Measurements from ENCODE around the gene REEP1. TPM values are rescaled to one million over a fixed set of nuclear protein-coding genes. Genes with fewer than 3 reads are reported as not detected.

Gene REEP1, protein sequence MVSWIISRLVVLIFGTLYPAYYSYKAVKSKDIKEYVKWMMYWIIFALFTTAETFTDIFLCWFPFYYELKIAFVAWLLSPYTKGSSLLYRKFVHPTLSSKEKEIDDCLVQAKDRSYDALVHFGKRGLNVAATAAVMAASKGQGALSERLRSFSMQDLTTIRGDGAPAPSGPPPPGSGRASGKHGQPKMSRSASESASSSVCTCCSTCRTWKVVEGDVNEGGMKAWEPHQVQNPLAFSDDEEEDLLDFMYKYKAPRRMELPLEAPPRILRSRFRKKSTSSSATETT
- polyA plus RNA-seq, result 1 to 10 TPM; 2.6 to 2.9 TPM

DNA sequence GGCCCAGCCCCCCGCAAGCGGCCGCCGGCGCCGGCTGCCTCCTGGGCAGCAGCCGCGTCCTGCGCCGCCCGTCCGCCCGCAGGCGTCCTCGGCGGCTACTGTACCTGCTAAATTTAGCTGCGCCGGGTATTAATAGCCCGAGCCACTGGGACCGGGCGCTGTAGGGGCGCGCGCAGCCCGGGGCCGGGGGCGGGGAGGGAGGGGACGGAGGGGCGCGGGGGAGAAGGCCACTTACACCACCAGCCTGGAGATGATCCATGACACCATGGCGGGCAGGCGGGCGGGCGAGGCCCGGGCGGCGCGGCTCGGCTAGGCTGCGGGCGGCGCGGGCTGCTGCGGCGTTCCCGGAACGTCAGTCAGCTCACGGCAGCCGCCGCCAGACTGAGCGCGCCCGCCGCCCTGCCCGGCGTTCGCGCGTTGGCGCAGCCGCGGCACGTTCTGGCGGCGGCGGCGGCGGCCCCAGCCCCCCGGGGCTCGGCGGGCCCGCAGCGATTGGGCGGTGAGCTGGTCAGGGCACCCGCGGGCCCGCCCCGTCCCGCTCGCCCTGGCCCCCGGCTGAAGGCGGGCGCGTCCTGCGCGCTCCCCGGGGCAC is at the start of gene REEP1:
REEP1 (minus strand) TSS at position 383 of the 592 bp plus-strand sequence; CDS start at position 267, 116 bp downstream.
- Histone ChIP-seq H3K4me1 (ENCODE audit: control insufficient read depth in 2 of 2, insufficient read depth in 2 of 2, low read length in 1 of 2) (peaks cover 4 to 7% of the 10 kb centered on the region in 2 donors), H3K27me3 (ENCODE audit: control insufficient read depth in 1 of 2, insufficient read depth in 2 of 2, low read length in 2 of 2) (peaks cover 0 to 2% of the 10 kb centered on the region in 2 donors), H3K4me3 (ENCODE audit: low read depth in 1 of 2, low read length in 2 of 2) (peak within 1 kb of the TSS; percentile 37 to 55), H3K27ac (ENCODE audit: low read depth in 2 of 2, low read length in 1 of 2) (peak within 1 kb of the TSS in 1 of 2 donors; percentile 14), H3K9me3 (ENCODE audit: control insufficient read depth in 2 of 2, insufficient read depth in 1 of 2, low read depth in 1 of 2, low read length in 1 of 2) (no peaks in the 10 kb centered on the region), H3K36me3 (ENCODE audit: control insufficient read depth in 2 of 2, insufficient read depth in 2 of 2, low read length in 1 of 2) (no peaks in the 10 kb centered on the region)
- 0 to 1% methylated on average over 78 to 87 of the region's 87 CpGs for WGBS, 2 donors

GRCh38 chr2:86383844-86384243 is 46.4 kb upstream of the REEP1 start:
- Histone ChIP-seq H3K27me3 (ENCODE audit: control insufficient read depth in 1 of 2, insufficient read depth in 2 of 2, low read length in 2 of 2) (no peaks in the 10 kb centered on the region), H3K4me1 (ENCODE audit: control insufficient read depth in 2 of 2, insufficient read depth in 2 of 2, low read length in 1 of 2) (no peaks in the 10 kb centered on the region), H3K4me3 (ENCODE audit: low read depth in 1 of 2, low read length in 2 of 2) (no peak overlapping the region), H3K36me3 (ENCODE audit: control insufficient read depth in 2 of 2, insufficient read depth in 2 of 2, low read length in 1 of 2) (no peaks in the 10 kb centered on the region), H3K27ac (ENCODE audit: low read depth in 2 of 2, low read length in 1 of 2) (no peak overlapping the region), H3K9me3 (ENCODE audit: control insufficient read depth in 2 of 2, insufficient read depth in 1 of 2, low read depth in 1 of 2, low read length in 1 of 2) (no peaks in the 10 kb centered on the region)
- WGBS, 2 donors, result 2 to 57% methylated on average over 1 of the region's 1 CpG

DNA sequence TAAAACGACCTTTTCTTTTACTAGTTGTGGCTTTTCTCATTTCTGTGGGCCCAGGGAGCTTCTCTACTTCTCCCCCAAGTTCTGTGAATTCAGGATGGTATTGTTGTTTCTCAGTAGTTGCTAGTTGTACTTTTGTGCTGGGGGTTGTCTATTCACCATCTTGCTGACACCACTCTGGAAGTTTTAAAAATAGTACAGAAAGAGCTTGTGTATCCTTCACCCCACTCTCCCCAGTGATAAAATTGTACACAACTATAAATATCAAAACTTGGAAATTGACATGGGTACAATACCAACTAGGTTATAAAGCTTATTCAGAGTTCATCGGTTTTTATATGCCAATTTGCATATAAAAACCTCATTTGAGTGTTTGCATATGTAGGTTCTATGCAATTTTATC is 45.3 kb upstream of the REEP1 start:
- no peak overlapping the region for H3K4me3 ChIP-seq (ENCODE audit: low read depth in 1 of 2, low read length in 2 of 2)
- 64 to 66% methylated on average over 2 of the region's 2 CpGs for WGBS, 2 donors
- no peaks in the 10 kb centered on the region for H3K4me1 ChIP-seq (ENCODE audit: control insufficient read depth in 2 of 2, insufficient read depth in 2 of 2, low read length in 1 of 2)
- H3K36me3 ChIP-seq (ENCODE audit: control insufficient read depth in 2 of 2, insufficient read depth in 2 of 2, low read length in 1 of 2), result no peaks in the 10 kb centered on the region
- no peak overlapping the region for H3K27ac ChIP-seq (ENCODE audit: low read depth in 2 of 2, low read length in 1 of 2)
- H3K9me3 ChIP-seq (ENCODE audit: control insufficient read depth in 2 of 2, insufficient read depth in 1 of 2, low read depth in 1 of 2, low read length in 1 of 2), result no peaks in the 10 kb centered on the region
- H3K27me3 ChIP-seq (ENCODE audit: control insufficient read depth in 1 of 2, insufficient read depth in 2 of 2, low read length in 2 of 2), result no peaks in the 10 kb centered on the region

- 89 to 95% methylated on average over 2 of the region's 2 CpGs for WGBS, 2 donors
- Histone ChIP-seq H3K4me1 (ENCODE audit: control insufficient read depth in 2 of 2, insufficient read depth in 2 of 2, low read length in 1 of 2) (no peaks in the 10 kb centered on the region), H3K4me3 (ENCODE audit: low read depth in 1 of 2, low read length in 2 of 2) (no peak overlapping the region), H3K27me3 (ENCODE audit: control insufficient read depth in 1 of 2, insufficient read depth in 2 of 2, low read length in 2 of 2) (no peaks in the 10 kb centered on the region), H3K36me3 (ENCODE audit: control insufficient read depth in 2 of 2, insufficient read depth in 2 of 2, low read length in 1 of 2) (no peaks in the 10 kb centered on the region), H3K27ac (ENCODE audit: low read depth in 2 of 2, low read length in 1 of 2) (no peak overlapping the region), H3K9me3 (ENCODE audit: control insufficient read depth in 2 of 2, insufficient read depth in 1 of 2, low read depth in 1 of 2, low read length in 1 of 2) (no peaks in the 10 kb centered on the region)
Observed at GRCh38 chr2:86382108-86382507, 44.7 kb upstream of the REEP1 start.

DNA sequence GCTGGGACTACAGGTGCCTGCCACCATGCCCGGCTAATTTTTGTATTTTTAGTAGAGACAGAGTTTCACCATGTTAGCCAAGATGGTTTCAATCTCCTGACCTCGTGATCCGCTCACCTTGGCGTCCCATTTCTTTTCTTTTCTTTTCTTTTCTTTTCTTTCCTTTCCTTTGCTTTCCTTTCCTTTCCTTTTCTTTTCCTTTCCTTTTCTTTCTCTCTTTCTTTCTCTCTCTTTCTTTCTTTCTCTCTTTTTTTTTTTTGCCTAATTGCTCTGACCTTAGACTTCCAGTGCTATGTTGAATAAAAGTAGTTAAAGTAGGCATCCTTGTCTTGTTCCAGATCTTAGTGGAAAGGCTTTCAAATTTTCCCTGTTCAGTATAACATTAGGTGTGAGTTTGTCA is 41.0 kb upstream of the REEP1 start:
- H3K27ac ChIP-seq (ENCODE audit: low read depth in 2 of 2, low read length in 1 of 2), result no peak overlapping the region
- H3K36me3 ChIP-seq (ENCODE audit: control insufficient read depth in 2 of 2, insufficient read depth in 2 of 2, low read length in 1 of 2), result no peaks in the 10 kb centered on the region
- no peaks in the 10 kb centered on the region for H3K9me3 ChIP-seq (ENCODE audit: control insufficient read depth in 2 of 2, insufficient read depth in 1 of 2, low read depth in 1 of 2, low read length in 1 of 2)
- 61 to 90% methylated on average over 4 of the region's 4 CpGs for WGBS, 2 donors
- no peaks in the 10 kb centered on the region for H3K27me3 ChIP-seq (ENCODE audit: control insufficient read depth in 1 of 2, insufficient read depth in 2 of 2, low read length in 2 of 2)
- H3K4me1 ChIP-seq (ENCODE audit: control insufficient read depth in 2 of 2, insufficient read depth in 2 of 2, low read length in 1 of 2), result no peaks in the 10 kb centered on the region
- H3K4me3 ChIP-seq (ENCODE audit: low read depth in 1 of 2, low read length in 2 of 2), result no peak overlapping the region

DNA sequence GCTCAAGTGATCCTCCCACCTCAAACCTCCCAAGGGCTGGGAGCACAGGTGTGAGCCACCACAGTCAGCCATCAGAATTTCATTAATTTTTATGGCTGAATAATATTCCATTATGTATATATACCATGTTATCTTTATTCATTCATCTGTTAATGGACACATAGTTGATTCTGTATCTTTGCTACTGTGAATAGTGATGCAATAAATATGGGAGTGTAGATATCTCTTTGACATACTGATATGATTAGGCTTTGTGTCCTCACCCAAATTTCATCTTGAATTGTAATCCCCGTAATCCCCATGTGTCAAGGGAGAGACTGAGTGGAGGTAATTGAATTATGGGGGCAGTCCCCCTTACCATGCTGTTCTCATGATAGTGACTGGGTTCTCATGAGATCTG is 38.2 kb upstream of the REEP1 start:
- H3K4me1 ChIP-seq (ENCODE audit: control insufficient read depth in 2 of 2, insufficient read depth in 2 of 2, low read length in 1 of 2), result no peaks in the 10 kb centered on the region
- H3K27me3 ChIP-seq (ENCODE audit: control insufficient read depth in 1 of 2, insufficient read depth in 2 of 2, low read length in 2 of 2), result no peaks in the 10 kb centered on the region
- H3K27ac ChIP-seq (ENCODE audit: low read depth in 2 of 2, low read length in 1 of 2), result no peak overlapping the region
- H3K36me3 ChIP-seq (ENCODE audit: control insufficient read depth in 2 of 2, insufficient read depth in 2 of 2, low read length in 1 of 2), result no peaks in the 10 kb centered on the region
- no peaks in the 10 kb centered on the region for H3K9me3 ChIP-seq (ENCODE audit: control insufficient read depth in 2 of 2, insufficient read depth in 1 of 2, low read depth in 1 of 2, low read length in 1 of 2)
- WGBS, 2 donors, result 86 to 98% methylated on average over 1 of the region's 1 CpG
- H3K4me3 ChIP-seq (ENCODE audit: low read depth in 1 of 2, low read length in 2 of 2), result no peak overlapping the region

- Histone ChIP-seq H3K27me3 (ENCODE audit: control insufficient read depth in 1 of 2, insufficient read depth in 2 of 2, low read length in 2 of 2) (no peaks in the 10 kb centered on the region), H3K36me3 (ENCODE audit: control insufficient read depth in 2 of 2, insufficient read depth in 2 of 2, low read length in 1 of 2) (no peaks in the 10 kb centered on the region), H3K9me3 (ENCODE audit: control insufficient read depth in 2 of 2, insufficient read depth in 1 of 2, low read depth in 1 of 2, low read length in 1 of 2) (no peaks in the 10 kb centered on the region), H3K4me1 (ENCODE audit: control insufficient read depth in 2 of 2, insufficient read depth in 2 of 2, low read length in 1 of 2) (no peaks in the 10 kb centered on the region), H3K4me3 (ENCODE audit: low read depth in 1 of 2, low read length in 2 of 2) (no peak overlapping the region), H3K27ac (ENCODE audit: low read depth in 2 of 2, low read length in 1 of 2) (no peak overlapping the region)
- 31 to 35% methylated on average over 4 of the region's 4 CpGs for WGBS, 2 donors
Observed at GRCh38 chr2:86372641-86373502, 35.4 kb upstream of the REEP1 start.

GRCh38 chr2:86372133-86372532 is 34.7 kb upstream of the REEP1 start:
- no peaks in the 10 kb centered on the region for H3K36me3 ChIP-seq (ENCODE audit: control insufficient read depth in 2 of 2, insufficient read depth in 2 of 2, low read length in 1 of 2)
- no peak overlapping the region for H3K4me3 ChIP-seq (ENCODE audit: low read depth in 1 of 2, low read length in 2 of 2)
- H3K27me3 ChIP-seq (ENCODE audit: control insufficient read depth in 1 of 2, insufficient read depth in 2 of 2, low read length in 2 of 2), result no peaks in the 10 kb centered on the region
- 48 to 63% methylated on average over 4 of the region's 4 CpGs for WGBS, 2 donors
- H3K4me1 ChIP-seq (ENCODE audit: control insufficient read depth in 2 of 2, insufficient read depth in 2 of 2, low read length in 1 of 2), result no peaks in the 10 kb centered on the region
- H3K9me3 ChIP-seq (ENCODE audit: control insufficient read depth in 2 of 2, insufficient read depth in 1 of 2, low read depth in 1 of 2, low read length in 1 of 2), result no peaks in the 10 kb centered on the region
- H3K27ac ChIP-seq (ENCODE audit: low read depth in 2 of 2, low read length in 1 of 2), result no peak overlapping the region

- Histone ChIP-seq H3K4me1 (ENCODE audit: control insufficient read depth in 2 of 2, insufficient read depth in 2 of 2, low read length in 1 of 2) (no peaks in the 10 kb centered on the region), H3K36me3 (ENCODE audit: control insufficient read depth in 2 of 2, insufficient read depth in 2 of 2, low read length in 1 of 2) (no peaks in the 10 kb centered on the region), H3K9me3 (ENCODE audit: control insufficient read depth in 2 of 2, insufficient read depth in 1 of 2, low read depth in 1 of 2, low read length in 1 of 2) (no peaks in the 10 kb centered on the region), H3K27ac (ENCODE audit: low read depth in 2 of 2, low read length in 1 of 2) (no peak overlapping the region), H3K27me3 (ENCODE audit: control insufficient read depth in 1 of 2, insufficient read depth in 2 of 2, low read length in 2 of 2) (no peaks in the 10 kb centered on the region), H3K4me3 (ENCODE audit: low read depth in 1 of 2, low read length in 2 of 2) (no peak overlapping the region)
- WGBS, 2 donors, result 44 to 46% methylated on average over 4 of the region's 4 CpGs
Observed at GRCh38 chr2:86371527-86371926, 34.1 kb upstream of the REEP1 start.
